ENCODE results near the gene RBM23.

The RBM23 gene

GRCh38 chr14:22886500-22887259 lies 32.3 kb downstream of the RBM23 start:
- peak in 25 of 56 donors; percentile 9 to 62 (median 23) for DNase-seq

- no peak for DNase-seq
These were observed 33.0 kb downstream of the RBM23 start for GRCh38 chr14:22885975-22886374.

- no peak for DNase-seq
These were observed 34.0 kb downstream of the RBM23 start for GRCh38 chr14:22884738-22885523.

DNA sequence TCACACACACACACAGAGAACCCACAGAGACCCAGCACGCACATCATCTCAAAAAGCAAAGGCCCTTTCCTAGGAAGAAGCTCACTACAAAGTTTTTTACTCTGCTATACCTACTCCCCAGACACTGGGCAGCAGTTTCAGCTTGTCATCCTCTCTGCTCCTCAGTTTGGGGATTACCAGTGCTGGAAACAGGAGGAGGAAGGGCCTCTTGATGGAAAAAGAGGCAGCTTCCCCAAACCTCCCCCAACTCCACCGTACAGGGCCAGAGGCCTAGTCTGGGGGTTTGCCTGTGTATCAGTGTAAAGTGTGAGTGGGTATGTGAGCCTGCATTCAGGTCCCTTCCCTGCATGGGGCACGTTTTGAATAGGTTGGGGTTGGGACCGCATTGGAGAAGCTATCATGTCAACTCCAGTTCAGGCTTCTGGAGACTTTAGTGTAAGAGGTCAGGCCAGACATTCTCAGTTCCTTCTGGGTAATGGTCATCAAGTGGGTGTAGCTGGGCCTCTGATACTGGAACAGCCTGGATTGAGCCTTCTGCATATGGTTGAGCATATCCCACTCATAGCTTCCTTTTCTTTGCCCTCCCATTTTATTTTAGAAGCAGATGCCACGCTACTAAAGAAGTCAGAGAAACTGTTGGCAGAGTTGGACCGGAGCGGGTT lies 34.7 kb downstream of the RBM23 start:
- DNase-seq = no peak

- DNase-seq = peak in 10 of 56 donors; percentile 15 to 52 (median 30)
These were observed 35.6 kb downstream of the RBM23 start, which contains the start of gene REM2 for GRCh38 chr14:22883173-22883976. Gene REM2, plus strand, starts transcription at chr14:22883222. Its CDS starts 66 bp downstream, at chr14:22883288.

DNA sequence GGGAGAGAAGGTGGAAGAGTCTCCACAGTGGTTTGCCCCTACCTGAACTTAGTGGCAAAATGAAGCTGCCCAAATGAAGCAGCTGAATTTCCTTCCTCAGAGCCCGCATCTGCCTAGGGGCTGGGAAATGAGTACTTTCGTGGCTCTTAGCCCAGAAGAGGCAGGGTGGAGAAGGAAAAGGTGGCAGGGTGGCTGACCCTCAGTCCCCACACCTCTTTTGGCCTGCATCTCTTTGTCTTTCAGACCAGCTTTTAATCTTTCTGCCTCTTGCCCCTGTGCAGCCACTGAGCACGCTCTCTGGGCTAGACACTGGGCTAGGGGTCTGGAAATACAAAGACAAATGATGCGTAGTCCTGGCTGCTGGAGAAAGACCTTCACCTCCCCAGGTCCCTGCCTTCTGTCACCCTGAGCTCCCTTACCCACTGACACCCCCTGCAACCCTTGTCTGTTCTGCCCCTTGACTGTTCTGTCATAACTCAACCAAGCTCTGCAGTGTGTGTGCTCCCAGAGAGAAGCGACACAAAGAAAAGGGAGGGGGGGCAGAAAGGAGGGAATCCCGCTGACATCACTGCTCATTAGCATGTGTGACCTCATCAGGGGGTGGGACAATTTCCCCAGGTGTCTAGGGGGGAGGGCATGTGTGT lies 36.3 kb downstream of the RBM23 start:
- DNase-seq = peak in 40 of 56 donors; percentile 9 to 87 (median 54)

DNA sequence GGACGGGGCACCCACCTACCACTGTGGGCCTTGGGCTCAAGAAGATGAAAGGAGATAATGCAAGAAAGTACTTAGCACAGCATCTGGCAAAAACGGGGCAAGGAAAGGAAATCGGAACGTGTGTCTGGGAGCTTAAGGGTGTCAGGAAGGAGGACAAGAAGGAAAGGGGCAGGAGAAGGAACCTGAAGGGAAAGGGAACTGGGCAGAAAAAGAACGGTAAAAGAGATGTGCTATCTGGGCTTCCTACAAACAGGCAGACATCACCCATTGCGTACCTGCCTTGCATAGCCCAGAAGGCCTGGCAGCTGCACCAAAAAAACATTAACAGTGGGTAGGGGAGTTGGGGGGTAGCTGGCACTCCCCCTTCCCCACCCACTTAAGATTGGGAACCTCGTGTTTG lies 36.9 kb downstream of the RBM23 start:
- DNase-seq = no peak

- no peak for DNase-seq
These were observed 40.4 kb downstream of the RBM23 start for GRCh38 chr14:22878271-22879246.

DNA sequence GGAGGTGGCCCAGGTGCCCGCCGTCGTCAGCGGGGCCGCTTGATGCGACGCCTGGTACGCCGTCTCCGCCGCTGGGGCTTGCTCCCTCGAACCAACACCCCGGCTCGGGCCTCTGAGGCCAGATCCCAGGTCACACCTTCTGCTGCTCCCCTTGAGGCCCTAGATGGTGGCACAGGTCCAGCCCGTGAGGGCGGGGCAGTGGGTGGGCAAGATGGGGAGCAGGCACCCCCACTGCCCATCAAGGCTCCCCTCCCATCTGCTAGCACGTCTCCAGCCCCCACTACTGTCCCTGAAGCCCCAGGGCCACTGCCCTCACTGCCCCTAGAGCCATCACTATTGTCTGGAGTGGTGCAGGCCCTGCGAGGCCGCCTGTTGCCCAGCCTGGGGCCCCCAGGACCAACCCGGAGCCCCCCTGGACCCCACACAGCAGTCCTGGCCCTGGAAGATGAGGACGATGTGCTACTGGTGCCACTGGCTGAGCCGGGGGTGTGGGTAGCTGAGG lies 41.9 kb downstream of the RBM23 start:
- no peak for DNase-seq

DNA sequence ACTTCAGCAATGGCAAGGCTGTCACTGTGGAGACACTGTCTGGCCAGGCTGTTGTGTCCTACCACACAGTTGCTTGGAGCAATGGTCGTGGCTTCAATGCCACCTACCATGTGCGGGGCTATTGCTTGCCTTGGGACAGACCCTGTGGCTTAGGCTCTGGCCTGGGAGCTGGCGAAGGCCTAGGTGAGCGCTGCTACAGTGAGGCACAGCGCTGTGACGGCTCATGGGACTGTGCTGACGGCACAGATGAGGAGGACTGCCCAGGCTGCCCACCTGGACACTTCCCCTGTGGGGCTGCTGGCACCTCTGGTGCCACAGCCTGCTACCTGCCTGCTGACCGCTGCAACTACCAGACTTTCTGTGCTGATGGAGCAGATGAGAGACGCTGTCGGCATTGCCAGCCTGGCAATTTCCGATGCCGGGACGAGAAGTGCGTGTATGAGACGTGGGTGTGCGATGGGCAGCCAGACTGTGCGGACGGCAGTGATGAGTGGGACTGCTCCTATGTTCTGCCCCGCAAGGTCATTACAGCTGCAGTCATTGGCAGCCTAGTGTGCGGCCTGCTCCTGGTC lies 43.1 kb downstream of the RBM23 start:
- no peak for DNase-seq

DNA sequence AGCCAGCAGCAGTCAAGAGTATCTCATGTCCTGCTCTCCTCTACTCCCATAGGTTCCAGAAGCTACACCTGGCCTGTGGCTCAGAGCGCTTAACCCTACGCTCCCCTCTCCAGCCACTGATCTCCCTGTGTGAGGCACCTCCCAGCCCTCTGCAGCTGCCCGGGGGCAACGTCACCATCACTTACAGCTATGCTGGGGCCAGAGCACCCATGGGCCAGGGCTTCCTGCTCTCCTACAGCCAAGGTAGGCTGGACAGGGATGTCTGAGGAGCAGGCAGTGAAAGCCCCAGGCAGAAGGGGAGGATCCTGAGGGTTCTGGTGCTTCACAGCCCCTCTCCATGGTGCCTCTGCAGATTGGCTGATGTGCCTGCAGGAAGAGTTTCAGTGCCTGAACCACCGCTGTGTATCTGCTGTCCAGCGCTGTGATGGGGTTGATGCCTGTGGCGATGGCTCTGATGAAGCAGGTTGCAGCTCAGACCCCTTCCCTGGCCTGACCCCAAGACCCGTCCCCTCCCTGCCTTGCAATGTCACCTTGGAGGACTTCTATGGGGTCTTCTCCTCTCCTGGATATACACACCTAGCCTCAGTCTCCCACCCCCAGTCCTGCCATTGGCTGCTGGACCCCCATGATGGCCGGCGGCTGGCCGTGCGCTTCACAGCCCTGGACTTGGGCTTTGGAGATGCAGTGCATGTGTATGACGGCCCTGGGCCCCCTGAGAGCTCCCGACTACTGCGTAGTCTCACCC lies 43.8 kb downstream of the RBM23 start:
- DNase-seq = no peak

DNA sequence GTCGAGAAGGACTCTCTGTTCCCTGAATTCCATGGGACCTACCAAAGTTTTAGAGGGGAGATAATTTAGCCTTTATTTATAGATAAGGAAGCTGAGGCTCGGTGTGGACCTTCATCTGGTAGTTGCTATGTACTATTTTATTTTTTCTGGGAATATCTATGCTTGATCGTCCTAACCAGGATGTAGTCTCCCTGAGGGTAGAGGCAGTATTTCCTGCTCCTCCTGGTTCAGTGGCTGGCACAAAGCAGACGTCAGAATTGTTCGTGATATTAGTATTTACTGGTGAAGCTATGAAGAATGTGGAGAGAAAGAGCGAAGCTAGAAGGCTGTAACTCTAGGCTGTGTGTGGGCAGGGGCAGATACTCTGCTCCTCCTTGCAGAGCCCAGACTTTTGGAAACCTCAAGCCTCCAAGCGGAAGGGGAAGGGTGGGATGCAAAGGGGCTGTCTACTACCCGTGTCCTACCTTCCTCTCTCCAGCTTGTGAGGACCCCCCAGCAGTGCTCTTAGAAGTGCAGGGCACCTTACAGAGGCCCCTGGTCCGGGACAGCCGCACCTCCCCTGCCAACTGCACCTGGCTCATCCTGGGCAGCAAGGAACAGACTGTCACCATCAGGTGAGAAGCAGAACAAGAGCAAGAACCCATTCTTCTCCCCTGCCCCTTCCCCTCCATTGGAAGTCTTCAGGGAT lies 46.0 kb downstream of the RBM23 start:
- no peak for DNase-seq

- peak in 47 of 56 donors; percentile 26 to 87 (median 61) for DNase-seq
These were observed 46.7 kb downstream of the RBM23 start for GRCh38 chr14:22872033-22872832.

GRCh38 chr14:22871224-22872032 lies 47.5 kb downstream of the RBM23 start, which contains the start of gene LRP10:
Gene LRP10, plus strand, starts transcription at chr14:22871740. Its CDS starts 564 bp downstream, at chr14:22872304.
- peak; percentile 27 to 95 (median 82) for DNase-seq

DNA sequence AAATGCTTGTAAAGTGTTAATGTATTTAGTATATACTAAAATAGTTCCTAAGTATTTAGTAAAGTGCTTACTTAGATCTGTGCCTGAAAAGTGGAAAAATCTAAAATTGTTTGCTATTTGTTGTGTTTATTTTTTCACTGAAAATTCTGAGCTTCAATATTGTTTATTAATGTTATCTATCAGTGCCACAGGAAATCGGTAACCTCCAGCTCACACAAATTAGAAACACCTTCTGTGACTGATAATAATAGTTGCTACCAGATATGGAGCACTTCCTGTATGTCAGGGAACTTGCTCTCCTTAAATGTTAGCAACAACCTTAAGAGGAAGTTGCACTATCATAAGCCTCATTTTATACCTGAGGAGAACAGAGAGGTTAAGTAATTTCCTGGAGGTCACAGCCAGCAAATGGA lies 48.1 kb downstream of the RBM23 start:
- DNase-seq = no peak
